Eye (tissue), 1 donor: ENCODE measurements around the gene SART1.
A peak's percentile ranks its signal among the peaks of the same experiment; 100 is the strongest.
"Not testable (repeated sequence)": the region's sequence is repeated elsewhere in the genome, so short reads cannot be mapped to it uniquely, and the experiment has no call there.

Experiments
- DNase-seq: peaks from one replicate; pipeline ENCODE4 v3.0.0-alpha.2; 2015

The SART1 gene

GRCh38 chr11:66001942-66002647 lies 40.6 kb downstream of the SART1 start, which contains the start of the genes BANF1 and EIF1AD:
BANF1 (plus strand) TSS chr11:66002503; CDS start chr11:66003251, 748 bp downstream.
EIF1AD (minus strand) TSS chr11:66002157; CDS start chr11:66000389, 1,768 bp downstream.
- DNase-seq, result peak; percentile 99

DNA sequence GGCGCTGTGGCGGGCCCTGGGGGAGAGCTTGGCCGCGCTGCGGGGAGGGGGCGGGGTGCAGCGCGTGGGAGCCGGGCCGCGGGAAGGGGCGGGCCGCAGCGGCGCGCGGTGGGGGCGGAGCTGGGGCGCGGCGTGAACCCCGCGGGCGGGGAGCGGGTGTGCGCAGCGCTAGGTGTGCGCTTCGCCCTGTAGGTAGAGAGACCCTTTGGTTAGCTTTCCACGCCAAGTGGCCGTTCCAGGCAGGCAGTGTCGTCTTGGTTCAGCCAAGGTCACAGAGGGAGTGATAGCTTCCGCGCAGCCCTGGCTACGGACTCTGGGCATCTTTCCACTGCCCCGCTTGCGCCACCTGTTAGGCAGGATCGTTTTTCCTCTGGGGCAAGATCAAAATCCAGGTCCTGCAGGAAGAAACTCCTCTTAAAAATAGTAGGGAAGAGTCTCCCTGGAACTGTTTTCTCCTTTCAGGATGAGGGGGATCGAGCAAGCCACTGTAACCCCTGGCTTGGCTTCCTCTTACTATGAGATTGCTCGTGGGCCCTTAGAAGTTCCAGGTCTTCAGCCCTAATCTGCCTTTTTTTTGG lies 41.2 kb downstream of the SART1 start:
- DNase-seq, result no peak

DNA sequence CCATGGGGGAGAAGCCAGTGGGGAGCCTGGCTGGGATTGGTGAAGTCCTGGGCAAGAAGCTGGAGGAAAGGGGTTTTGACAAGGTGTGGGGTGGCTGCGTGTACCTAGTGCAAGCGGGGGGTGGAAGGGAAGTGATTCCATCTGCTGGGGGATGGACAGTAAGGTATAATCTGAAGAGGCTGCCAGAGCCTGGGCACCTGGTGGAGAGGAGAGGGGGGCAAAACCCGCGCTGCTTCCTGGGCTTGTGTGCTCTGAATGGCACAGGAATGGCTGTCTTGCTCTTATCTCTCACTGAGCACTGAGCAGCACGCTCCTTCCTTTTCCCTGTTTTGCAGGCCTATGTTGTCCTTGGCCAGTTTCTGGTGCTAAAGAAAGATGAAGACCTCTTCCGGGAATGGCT lies 41.8 kb downstream of the SART1 start:
- DNase-seq, result no peak

DNA sequence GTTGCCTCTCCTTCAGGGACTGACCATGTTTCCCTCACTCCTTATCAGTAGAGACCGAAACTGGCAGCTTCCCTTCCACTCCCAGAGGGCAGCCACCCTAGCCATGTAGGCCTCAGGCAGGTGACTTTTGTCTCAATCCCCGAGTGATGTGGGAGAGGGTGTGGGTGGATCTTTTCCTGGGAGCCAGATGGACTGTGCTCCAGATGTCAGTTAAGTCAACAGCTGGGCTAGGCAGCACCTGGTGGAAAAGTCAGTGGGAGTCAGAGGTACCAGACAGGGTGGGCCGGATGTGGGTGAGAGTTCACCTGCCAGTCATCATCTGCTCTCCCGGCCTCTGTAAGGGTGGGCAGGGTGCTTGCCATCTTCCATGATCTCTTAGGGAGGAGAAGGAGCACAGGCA lies 42.7 kb downstream of the SART1 start:
- DNase-seq, result no peak

GRCh38 chr11:66006134-66006890 lies 44.8 kb downstream of the SART1 start:
- DNase-seq, result no peak

DNA sequence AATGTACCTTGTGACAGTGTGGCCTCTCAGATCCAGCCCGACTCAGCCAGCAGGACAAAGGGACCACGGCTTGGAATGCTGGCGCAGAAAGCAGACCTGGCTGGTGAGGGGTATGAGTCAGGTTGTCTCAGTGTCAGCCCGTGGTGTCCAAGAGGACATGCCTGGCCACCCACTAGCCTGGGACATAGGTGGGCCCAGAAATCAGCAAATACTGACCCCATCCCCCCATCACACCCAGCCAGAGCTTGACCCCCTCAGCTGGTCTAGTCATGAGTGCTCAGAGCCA lies 45.3 kb downstream of the SART1 start:
- no peak for DNase-seq

GRCh38 chr11:66007201-66007634 lies 45.7 kb downstream of the SART1 start:
- no peak for DNase-seq

DNA sequence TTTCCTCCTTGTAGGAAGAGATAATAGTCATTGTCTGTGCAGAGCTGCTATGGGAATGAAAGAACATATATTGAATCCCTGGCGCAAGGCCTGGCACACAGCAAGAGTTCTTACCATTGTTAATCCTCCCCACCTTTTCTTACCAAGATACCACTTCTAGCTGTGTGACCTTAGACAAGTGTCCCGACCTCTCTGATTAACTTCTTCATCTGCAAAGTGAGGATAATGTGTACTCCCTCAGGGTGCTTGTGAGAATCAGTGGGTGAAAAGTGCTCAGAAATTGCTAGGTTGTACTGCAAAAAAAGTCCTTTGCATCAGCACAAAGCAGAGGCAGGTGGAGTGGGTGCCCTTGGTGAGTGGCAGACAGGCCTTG lies 46.5 kb downstream of the SART1 start:
- no peak for DNase-seq

GRCh38 chr11:66008468-66009101 lies 47.1 kb downstream of the SART1 start:
- no peak for DNase-seq

DNA sequence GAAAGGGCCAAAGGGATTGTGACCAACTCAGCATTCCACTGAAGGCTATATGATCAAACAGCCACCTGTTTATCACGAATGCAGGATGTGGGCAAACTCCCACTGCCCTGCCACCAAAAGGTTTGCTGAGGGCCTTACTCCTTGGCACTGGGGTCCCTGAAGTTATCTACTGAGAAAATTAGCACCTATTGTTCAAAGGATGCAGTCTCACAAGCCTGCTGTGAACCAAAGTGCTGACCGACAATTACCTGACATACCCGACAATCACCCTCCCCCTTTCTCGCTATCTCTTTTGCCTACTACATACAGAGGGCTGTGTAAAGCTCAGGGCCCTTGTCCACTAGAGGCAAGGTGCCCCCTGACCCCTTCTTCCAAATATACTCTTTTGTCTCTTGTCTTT lies 48.5 kb downstream of the SART1 start:
- DNase-seq, result not testable (repeated sequence)

GRCh38 chr11:66011239-66011784 lies 49.8 kb downstream of the SART1 start:
- no peak for DNase-seq

- DNase-seq, result no peak
Observed at GRCh38 chr11:66011785-66012303, 50.3 kb downstream of the SART1 start, which contains the start of gene CST6. CST6 (plus strand) TSS chr11:66012008; CDS start chr11:66012045, 37 bp downstream.

DNA sequence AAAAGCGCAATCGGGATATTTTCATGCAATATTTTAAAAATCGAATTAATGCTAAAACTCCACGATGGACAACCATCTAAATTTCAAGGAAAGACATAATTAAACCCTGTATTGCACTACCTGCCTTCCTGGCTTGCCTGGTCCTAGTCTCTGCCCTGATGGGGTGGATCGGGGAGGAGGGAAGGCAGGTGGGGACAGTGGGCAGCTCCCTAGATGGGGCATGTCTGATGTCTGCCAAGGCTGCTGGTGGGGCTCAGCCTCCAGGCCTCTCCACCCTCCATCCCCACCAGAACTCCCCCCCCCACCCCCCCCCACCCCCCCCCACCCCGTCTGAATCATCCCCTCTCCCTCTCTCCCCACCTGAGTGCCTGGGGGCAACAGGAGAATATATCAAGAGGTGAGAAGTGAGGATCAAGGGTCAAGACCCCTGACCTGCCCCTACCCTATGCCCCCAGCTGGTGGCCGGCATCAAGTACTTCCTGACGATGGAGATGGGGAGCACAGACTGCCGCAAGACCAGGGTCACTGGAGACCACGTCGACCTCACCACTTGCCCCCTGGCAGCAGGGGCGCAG lies 50.9 kb downstream of the SART1 start:
- DNase-seq, result no peak

DNA sequence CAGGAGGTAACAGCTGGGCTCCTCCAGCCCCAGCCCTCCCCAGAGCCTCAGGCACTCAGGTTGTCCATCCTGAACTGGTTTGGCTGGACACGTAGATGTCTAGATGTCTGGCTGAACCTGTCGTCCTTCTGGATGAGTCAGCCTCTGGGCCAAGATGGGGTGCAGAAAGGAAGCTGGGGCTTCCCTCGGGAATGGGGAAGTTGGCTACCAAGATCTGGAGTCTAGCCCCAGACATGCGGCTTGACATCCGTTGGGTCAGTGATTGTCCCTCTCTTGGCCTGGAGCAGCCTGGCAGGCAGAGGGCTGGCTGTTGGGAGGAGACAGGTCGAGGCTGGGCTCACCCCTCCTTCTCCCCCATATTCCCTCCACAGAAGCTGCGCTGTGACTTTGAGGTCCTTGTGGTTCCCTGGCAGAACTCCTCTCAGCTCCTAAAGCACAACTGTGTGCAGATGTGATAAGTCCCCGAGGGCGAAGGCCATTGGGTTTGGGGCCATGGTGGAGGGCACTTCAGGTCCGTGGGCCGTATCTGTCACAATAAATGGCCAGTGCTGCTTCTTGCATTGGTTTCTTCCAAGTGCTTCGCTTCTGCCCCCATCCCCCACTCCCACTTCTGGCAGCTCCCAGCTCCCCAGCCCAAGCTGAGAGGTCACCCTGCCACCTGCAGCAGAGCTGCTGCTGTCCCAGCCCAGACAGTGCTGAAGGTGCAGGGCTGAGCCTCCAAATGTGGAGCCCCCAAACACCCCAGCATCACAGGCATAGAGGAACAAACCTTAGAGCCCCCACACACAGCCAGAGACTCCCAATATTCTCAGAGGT lies 51.6 kb downstream of the SART1 start:
- DNase-seq, result no peak

DNA sequence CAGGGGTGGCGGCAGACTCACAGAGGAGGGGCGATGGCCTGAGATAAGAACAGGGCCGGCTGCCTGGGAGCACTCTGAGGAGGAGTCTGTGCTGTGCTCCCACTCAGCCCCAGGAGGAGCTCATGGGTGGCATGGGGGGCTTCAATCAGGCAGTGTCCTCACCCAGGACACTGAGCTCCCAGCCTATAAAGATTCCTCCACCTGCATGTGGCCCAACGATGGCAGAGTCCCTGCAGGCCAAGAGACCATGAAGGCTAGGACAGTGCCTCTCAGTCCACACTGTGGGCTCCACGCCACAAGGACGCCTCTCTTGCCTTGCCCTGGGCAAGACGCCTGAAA lies 52.2 kb downstream of the SART1 start:
- DNase-seq, result no peak

- no peak for DNase-seq
Observed at GRCh38 chr11:66014804-66015453, 53.4 kb downstream of the SART1 start.

- no peak for DNase-seq
Observed at GRCh38 chr11:66015454-66015881, 53.9 kb downstream of the SART1 start.

- no peak for DNase-seq
Observed at GRCh38 chr11:66015936-66016792, 54.6 kb downstream of the SART1 start.

- DNase-seq, result no peak
Observed at GRCh38 chr11:66016793-66017177, 55.3 kb downstream of the SART1 start.

- DNase-seq, result no peak
Observed at GRCh38 chr11:66017321-66017720, 55.8 kb downstream of the SART1 start.
